ENCODE measurements around the gene CPAMD8. TPM values are rescaled to one million over a fixed set of nuclear protein-coding genes. Genes with fewer than 3 reads are reported as not detected.

CPAMD8 gene
- polyA plus RNA-seq, 3 donors: 34.1 to 55.6 (median 44.2) TPM

- no peak for DNase-seq (ENCODE audit: extremely low read depth in 1 of 11, low read depth in 9 of 11, low spot score in 4 of 11)
These were observed 123.3 kb downstream of the CPAMD8 start for GRCh38 chr19:16903347-16903746.

- no peak for DNase-seq (ENCODE audit: extremely low read depth in 1 of 11, low read depth in 9 of 11, low spot score in 4 of 11)
These were observed 124.1 kb downstream of the CPAMD8 start for GRCh38 chr19:16902545-16902944.

DNA sequence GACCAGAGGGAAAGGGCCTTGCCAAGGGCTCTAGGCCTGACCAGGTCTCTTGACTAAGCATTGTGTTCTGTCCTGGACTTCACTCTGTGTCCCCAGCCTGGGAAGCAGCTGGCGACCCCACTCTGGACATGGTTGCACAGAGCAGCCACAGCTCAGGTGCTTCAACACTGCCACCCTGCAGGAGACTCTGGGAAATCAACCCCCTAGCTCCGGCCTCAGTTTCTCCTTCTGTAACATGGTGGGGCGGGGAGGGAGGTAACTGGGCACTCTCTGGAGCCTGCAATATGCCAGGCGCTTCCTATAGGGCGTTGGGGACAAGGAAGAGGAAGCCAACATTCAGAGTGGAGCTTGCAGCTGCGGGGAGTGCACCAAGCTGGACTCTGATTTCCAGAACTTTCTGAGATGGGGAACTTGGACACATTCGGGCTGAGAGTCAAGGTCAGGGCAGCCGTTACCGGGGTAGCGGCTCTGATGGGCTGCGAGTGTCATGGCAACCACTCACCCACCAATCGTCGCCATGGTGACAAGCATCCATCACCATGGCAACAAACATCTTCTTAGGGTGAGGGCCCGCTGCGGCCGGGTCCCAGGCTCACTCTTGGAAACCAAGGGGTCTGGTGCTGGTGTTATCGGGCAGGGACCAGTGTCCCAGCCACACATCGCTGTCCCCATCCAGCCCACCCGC lies 125.0 kb downstream of the CPAMD8 start:
- no peak for DNase-seq (ENCODE audit: extremely low read depth in 1 of 11, low read depth in 9 of 11, low spot score in 4 of 11)

DNA sequence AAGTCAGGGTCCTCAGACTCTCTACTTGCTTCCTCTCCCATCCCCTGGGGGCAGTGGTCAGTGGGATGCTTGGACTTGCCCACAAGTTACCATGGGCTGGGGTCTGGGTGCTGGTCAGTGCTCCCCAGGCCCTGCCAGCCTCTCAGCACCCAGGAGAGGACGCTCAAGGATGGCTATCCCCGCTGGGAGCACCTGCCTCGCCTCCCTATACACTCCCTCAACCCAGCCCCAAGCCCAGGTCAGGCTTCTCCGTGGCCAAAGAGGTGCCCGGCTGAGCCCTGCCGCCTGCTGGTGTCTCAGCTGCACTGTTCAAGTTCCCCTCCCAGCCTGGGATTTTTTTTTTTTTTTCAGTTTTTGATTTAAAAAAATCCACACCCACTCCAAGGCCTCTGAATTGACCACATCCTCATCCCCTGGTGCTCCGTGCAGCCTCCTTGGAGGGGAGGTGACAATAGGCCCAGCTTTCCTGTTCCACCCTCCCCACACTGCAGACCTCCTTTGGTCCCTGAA lies 127.0 kb downstream of the CPAMD8 start:
- DNase-seq (ENCODE audit: extremely low read depth in 1 of 11, low read depth in 9 of 11, low spot score in 4 of 11): no peak

GRCh38 chr19:16898361-16899015 lies 128.1 kb downstream of the CPAMD8 start:
- peak in 4 of 11 donors; percentile 37 to 59 (median 48) for DNase-seq (ENCODE audit: extremely low read depth in 1 of 11, low read depth in 9 of 11, low spot score in 4 of 11)

GRCh38 chr19:16897856-16898161 lies 128.8 kb downstream of the CPAMD8 start:
- DNase-seq (ENCODE audit: extremely low read depth in 1 of 11, low read depth in 9 of 11, low spot score in 4 of 11): peak in 1 of 11 donors; percentile 11

DNA sequence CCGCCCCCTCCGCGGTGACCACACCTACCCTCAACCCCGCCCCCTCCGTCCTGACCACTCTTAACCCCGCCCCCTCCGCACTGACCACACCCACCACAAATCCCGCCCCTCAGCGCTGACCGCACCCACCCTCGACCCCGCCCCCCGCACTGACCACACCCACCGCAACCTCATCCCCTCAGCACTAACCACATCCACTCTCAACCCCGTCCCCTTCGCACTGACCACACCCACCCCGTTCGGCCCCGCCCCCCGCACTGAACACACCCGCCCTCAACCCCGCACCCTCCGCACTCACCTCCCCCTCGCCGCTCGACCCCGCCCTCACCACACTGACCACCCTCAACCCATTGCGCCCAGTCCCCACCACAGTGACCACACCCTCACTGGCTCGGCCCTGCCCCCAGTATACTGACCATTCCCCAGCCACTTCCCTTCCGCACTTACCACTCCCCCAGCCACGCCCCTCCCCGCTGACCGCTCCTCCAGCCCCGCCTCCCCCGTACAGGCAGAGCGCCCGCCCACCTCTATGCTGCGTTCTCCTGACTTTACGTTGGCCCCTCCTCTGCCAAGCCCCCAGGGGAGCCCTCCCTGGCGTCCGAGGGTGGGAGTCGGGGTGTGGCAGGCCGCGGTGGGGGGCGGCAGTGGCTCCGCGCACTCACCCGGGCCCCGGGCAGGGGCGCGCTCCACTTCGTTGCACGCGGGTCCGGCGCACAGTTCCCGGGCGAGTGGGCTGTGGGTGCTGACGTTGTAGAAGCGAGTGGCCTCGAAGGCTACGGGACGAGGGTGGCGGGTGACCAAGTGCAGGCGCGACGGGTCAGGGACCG lies 129.4 kb downstream of the CPAMD8 start:
- peak; percentile 72 to 92 (median 86) for DNase-seq (ENCODE audit: extremely low read depth in 1 of 11, low read depth in 9 of 11, low spot score in 4 of 11)

- DNase-seq (ENCODE audit: extremely low read depth in 1 of 11, low read depth in 9 of 11, low spot score in 4 of 11): peak in 1 of 11 donors; percentile 29
These were observed 130.2 kb downstream of the CPAMD8 start for GRCh38 chr19:16896146-16897028.

DNA sequence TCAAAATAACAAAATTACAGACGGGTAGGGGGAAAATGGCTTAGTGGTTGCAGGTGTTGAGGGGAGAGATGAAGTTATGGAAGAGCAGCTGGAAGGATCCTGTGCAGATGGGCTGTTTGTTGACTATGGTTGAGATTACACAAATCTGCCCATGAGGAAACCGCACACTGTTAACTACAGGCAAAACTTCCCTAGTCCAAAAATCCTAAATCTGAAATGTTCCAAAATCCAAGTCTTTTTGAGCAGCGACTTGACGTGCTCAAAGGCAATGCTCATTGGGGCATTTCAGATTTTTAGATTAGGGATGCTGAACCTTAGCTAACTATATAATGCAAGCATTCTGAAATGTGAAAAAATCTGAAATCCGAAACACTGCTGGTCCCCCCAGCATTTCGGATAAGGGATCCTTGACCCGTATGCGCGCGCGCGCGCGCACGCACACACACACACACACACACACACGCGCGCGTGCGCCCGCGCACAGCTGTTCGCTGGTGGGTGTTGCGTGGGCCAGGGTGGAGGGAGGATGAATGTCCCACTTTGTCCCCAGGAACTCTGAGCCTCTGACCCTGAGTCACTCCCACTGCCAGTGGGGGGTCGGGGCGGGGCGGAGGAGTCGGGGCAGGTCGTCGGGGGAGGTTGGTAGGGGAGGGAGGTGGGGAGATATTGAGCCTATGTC lies 131.0 kb downstream of the CPAMD8 start:
- no peak for DNase-seq (ENCODE audit: extremely low read depth in 1 of 11, low read depth in 9 of 11, low spot score in 4 of 11)

GRCh38 chr19:16894080-16894479 lies 132.5 kb downstream of the CPAMD8 start:
- DNase-seq (ENCODE audit: extremely low read depth in 1 of 11, low read depth in 9 of 11, low spot score in 4 of 11): no peak

- no peak for DNase-seq (ENCODE audit: extremely low read depth in 1 of 11, low read depth in 9 of 11, low spot score in 4 of 11)
These were observed 133.0 kb downstream of the CPAMD8 start for GRCh38 chr19:16893686-16893989.

DNA sequence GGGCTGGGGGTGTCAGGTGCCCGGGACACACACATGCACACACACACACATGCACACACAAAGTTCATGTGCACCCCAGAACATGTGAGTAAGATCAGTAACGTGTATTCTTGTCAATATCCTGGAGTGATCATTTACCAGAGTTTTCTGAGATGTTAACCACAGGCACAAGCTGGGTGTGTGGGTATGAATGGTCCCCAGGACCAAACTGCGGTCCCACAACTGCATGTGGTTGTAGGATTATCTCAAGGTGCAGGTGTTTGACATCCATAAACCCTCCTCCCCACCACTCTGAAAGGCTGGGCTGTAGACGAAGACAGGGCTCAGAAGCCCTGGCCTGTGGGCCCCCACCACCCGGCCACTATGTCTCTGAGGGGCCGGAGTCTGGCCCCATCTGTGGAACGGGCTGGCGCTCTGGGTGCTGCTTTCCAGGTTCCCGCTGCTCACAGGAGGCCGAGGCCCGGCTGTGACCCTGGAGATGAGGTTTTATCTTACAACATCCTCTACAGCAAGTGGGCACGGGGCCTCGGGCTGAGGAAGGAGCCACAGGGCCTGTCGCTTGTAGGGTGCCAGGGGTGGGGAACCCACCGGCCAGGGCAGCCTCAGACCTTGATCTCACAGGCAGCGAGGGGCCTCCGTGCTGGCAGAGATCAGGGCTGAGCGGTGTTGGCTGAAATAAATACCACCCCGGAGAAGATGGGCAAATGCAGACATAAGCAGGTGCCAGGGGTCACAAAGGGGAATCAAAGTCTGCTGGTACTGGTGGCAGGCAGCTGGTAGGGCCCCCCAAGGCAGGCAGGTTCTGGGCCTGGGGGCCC lies 133.5 kb downstream of the CPAMD8 start:
- DNase-seq (ENCODE audit: extremely low read depth in 1 of 11, low read depth in 9 of 11, low spot score in 4 of 11): no peak

DNA sequence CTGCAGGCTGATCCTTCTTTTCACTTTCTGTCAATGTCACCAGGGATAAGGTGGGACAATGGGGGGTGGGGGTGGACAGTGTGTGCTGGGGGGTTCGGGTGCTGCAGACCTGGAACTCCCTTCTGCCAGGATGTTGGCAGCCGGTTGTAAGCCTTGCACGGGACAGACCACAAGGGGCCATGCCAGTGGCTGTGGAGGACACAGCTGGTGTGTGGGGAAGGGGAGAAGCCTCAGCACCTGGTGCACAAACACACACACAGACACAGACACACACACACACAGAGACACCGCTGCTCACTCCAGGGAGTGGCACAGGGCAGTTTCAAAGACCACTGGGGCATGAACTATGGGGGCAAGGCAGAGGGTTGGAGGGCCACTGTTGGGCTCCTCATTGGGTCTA lies 134.2 kb downstream of the CPAMD8 start:
- no peak for DNase-seq (ENCODE audit: extremely low read depth in 1 of 11, low read depth in 9 of 11, low spot score in 4 of 11)

GRCh38 chr19:16891696-16892382 lies 134.8 kb downstream of the CPAMD8 start:
- no peak for DNase-seq (ENCODE audit: extremely low read depth in 1 of 11, low read depth in 9 of 11, low spot score in 4 of 11)

DNA sequence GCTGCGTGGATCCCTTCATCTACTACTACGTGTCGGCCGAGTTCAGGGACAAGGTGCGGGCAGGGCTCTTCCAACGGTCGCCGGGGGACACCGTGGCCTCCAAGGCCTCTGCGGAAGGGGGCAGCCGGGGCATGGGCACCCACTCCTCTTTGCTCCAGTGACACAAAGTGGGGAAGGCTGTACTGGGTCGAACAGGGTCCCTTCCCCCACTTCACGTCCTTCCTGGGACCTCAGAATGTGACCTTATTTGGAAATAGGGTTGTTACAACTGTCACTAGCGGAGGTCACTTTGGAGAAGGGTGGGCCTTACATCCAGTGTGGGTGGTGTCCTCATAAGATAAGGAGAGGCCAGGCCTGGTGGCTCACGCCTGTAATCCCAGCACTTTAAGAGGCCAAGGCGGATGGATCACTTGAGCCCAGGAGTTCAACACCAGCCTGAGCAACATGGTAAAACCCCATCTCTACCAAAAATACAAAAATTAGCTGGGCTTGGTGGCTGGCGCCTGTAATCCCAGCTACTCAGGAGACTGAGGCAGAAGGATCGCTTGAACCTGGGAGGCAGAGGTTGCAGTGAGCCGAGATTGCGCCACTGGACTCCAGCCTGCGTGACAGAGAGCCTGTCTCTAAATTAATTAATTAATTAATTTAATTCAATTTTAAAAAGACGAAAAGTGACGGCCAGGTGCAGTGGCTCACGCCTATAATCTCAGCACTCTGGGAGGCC lies 136.0 kb downstream of the CPAMD8 start:
- DNase-seq (ENCODE audit: extremely low read depth in 1 of 11, low read depth in 9 of 11, low spot score in 4 of 11): no peak

- no peak for DNase-seq (ENCODE audit: extremely low read depth in 1 of 11, low read depth in 9 of 11, low spot score in 4 of 11)
These were observed 136.6 kb downstream of the CPAMD8 start for GRCh38 chr19:16889883-16890460.

Measured in renal cortex interstitium (tissue), 11 donors.